Activated CD8-positive, alpha-beta memory T cell treated with anti-CD3 and anti-CD28 coated beads, Interleukin-2, amount 50 U/mL, for 1 hour (primary cell): Measurements from ENCODE around the gene LKAAEAR1.

Experiments
- DNase-seq: peaks from one replicate; pipeline ENCODE4 v3.0.0-alpha.2; 2020; ENCODE audit errors: extremely low read depth

The LKAAEAR1 gene

DNA sequence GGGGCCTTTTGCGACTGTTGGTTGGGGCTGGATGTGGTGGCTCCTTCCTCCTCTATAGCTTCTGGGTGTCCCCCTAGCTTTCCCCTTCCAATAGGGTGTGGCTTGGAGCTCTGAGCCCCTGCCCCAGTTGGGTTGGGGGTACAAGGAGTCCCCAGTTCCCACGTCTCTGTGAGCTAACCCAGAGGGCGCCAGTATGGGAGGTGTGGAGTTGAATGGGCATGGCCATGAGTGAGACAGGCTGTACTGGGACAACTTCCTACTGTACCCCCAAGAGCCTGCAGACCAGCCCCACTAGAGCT is 47.0 kb downstream of the LKAAEAR1 start:
- DNase-seq = no peak

DNA sequence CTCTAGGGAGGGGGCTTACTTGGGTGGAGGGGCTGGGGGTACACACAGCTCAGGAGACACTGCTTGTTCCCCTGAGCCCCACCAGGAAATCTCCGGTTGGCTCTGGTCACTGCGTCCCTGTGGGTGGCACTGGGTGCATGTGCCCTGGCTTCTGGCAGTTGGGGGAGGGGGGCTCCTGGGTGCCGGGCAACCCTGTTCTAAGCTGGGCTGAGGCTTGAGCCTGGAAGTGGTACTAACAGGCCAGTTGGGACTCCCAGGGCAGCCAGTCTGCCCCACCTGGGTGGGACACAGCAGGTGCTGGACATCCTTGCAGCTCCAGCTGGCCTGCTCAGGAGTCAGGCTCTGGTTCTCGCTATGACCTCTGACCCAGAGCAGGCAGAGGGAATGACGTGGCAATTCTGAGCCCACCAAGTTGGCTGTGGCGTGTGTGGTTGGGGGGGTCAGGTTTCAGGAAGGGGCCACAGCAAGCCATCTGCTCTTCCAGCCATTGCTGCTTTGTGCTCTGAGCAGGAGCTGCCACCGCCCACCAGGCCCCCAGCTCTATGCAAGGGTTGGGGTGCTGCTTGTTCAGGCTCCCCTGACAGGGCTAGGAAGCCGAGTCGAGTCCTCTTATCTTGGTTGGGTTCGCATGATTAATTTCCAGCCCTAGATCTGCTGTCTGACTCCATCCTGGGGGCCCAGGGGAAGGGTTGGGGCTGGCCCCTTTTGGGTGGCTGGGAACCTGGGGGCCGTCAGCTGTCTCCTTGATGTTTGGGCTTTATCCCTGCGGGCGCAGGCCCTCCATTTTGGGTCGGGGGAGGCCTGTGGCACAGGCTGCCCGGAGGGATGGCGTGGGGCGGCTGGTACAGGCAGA is 47.6 kb downstream of the LKAAEAR1 start:
- no peak for DNase-seq

DNA sequence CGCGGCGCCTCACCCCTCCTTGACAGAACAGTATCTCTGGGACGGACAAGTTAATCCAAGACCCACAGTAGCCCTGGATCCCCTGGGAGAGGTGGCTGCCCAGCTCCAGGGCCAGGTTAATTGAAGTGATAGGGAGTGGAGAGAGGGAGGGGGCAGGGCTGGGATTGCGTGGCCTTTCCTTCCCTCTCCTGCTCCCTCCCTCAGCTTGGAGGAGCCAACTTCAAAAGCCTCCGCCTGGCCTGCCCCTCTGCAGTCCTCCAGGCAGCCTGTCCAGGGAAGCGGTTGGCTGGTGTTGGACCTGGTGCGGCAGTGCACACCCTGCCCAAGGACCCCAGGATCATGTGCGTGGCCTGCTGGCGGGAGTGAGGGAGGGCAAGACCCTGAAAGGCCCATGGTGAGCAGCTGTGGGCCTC is 48.3 kb downstream of the LKAAEAR1 start, which contains the start of gene C20orf204:
Gene C20orf204, plus strand, starts transcription at position 250 of the 413 bp plus-strand sequence. Its CDS starts 142 bp downstream, at position 392.
- no peak for DNase-seq

DNA sequence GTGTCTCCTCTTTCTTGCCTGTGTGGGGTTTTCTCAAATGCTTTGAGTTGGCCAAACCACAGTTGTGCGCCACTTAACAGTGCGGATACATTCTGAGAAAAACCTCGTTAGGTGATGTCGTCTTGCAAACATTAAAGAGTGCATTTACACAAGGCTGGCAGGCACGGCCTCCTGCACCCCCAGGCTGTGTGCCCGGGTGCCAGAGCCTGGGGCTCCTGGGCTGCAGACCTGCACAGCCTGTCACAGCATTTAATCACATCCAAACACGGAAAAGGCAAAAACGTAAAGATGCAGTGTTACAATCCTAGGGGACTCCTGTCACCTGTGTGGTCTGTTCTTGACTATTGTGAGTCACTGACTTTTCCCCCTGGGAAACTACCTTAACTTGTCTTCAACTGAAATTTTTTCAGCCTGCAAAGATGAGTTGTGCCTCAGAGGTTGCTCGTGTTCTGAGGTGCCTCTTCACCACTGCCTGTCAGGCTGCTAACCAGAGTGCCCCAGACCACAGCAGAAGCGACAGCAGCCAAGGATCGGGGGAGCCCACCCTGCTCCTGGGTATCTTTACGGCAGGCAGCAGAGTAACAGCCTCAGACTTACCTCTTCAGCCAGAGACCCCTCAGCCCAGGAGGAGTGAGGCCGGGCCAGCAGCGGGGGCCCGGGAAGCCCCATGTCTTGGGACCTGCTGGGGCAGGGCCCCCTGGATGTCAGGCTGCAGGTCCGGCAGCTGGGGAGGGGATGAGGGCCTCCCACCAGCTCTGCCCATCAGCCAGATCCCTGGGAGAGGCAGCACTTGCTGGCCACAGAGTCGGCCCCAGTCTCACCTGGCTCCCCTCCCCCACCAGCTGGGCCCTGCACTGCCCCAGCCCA is 48.9 kb downstream of the LKAAEAR1 start:
- DNase-seq = peak; percentile 31

DNA sequence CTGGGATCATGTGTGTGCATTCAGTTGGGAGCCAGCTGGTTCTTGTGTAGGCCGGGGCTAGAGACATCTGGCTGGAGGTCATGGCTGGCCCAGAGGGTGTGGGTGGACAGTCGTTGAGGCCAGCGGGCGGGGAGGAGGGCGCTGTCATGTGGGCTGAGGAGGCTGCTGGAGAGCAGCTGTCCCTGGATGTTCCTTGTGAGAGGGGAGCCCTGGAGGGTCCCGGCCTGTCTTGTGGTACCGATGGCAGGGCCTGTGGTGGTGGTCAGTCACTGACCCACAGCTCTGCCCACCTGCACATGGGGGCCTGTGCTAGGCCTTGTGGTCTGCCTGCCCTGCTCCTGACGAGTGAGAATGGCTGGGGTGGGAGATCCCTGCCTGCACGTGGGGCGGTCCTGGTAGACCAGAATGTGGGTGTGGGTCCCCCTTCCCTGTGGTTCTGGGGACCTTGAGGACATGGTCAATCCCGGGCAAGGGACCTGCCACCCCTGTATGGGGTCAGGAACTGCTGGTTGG is 50.2 kb downstream of the LKAAEAR1 start:
- DNase-seq = no peak
